Panc1 (cell line): ENCODE results near the gene UGT1A9. TPM values are rescaled to one million over a fixed set of nuclear protein-coding genes. Genes with fewer than 3 reads are reported as not detected.
"Not testable (repeated sequence)": the region's sequence is repeated elsewhere in the genome, so short reads cannot be mapped to it uniquely, and the experiment has no call there.

Experiments
- ATAC-seq: fragments of 200-7000 bp; cut with Tn5 transposase; 2 replicates; pipeline ENCODE4 v1.9.1; 2020; ENCODE audit warnings: mild to moderate bottlenecking, moderate library complexity
- BruUV-seq: library from RNA; stranded (reverse); fragments of 400-500 nt; replicated peaks from 2 replicates; lab custom pipeline; 2021; lab: Mats Ljungman, UMichigan
- CTCF ChIA-PET: fragments of 300-600 bp; sonication (Branson Sonifier 250); formaldehyde crosslinking; loops from one replicate; lab custom pipeline; 2022; ENCODE audit warnings: antibody characterized with exemption; lab: Charles Lee
- POLR2A ChIA-PET: fragments of 300-600 bp; sonication (Branson Sonifier 250); formaldehyde crosslinking; loops from one replicate; lab custom pipeline; 2022; ENCODE audit warnings: antibody characterized with exemption; lab: Charles Lee
- DNase-seq: peaks from one replicate; pipeline ENCODE4 v3.0.0-alpha.2; 2010; ENCODE audit warnings: low read depth, low spot score
- H3K27ac ChIP-seq: 2 replicates; pipeline ENCODE4 v1.5.1; 2011; ENCODE audit warnings: mild to moderate bottlenecking, low read length, inconsistent platforms
- H3K27me3 ChIP-seq: fragments of 200-500 bp; sonication (Bioruptor generic); 2 replicates; pipeline ENCODE4 v1.6.0; 2014; ENCODE audit warnings: low read length, inconsistent platforms; ENCODE audit not compliant: control insufficient read depth, insufficient read depth
- H3K36me3 ChIP-seq: fragments of 200-500 bp; sonication (Bioruptor generic); 2 replicates; pipeline ENCODE4 v1.5.1; 2014; ENCODE audit warnings: inconsistent platforms, mild to moderate bottlenecking, low read length, moderate library complexity; ENCODE audit not compliant: control insufficient read depth, insufficient read depth
- H3K4me1 ChIP-seq: 2 replicates; pipeline ENCODE4 v1.5.1; 2011; ENCODE audit warnings: inconsistent platforms, mild to moderate bottlenecking, low read length, moderate library complexity; ENCODE audit not compliant: control insufficient read depth, insufficient read depth
- H3K4me3 ChIP-seq, 2 experiments: 2 replicates each; pipeline ENCODE4 v1.5.1; 2011 to 2012; ENCODE audit warnings: low read depth in 2 of 2, low read length in 2 of 2, mild to moderate bottlenecking in 2 of 2, inconsistent platforms in 1 of 2, moderate library complexity in 1 of 2
- H3K9me3 ChIP-seq: fragments of 200-500 bp; sonication (Bioruptor generic); 2 replicates; pipeline ENCODE4 v1.5.1; 2014; ENCODE audit warnings: low read depth, mild to moderate bottlenecking, inconsistent platforms, low read length, moderate library complexity; ENCODE audit not compliant: control insufficient read depth, insufficient read depth
- CTCF ChIP-seq: fragments of 450-650 bp; IDR thresholded peaks from 2 replicates; pipeline ENCODE4 v1.5.1; 2017; ENCODE audit warnings: mild to moderate bottlenecking
- POLR2AphosphoS5 ChIP-seq: IDR thresholded peaks from 2 replicates; pipeline ENCODE4 v1.6.1; 2012; ENCODE audit warnings: mild to moderate bottlenecking, low read depth, low read length, moderate library complexity
- REST ChIP-seq, 2 experiments: IDR thresholded peaks; 2 replicates each; pipeline ENCODE4 v1.6.1; 2011 to 2012; ENCODE audit warnings: low read depth in 2 of 2, control low read depth in 1 of 2, low read length in 1 of 2, mild to moderate bottlenecking in 1 of 2, moderate library complexity in 1 of 2; ENCODE audit not compliant: insufficient read depth in 1 of 2
- SIN3A ChIP-seq: IDR thresholded peaks from 2 replicates; pipeline ENCODE4 v1.6.1; 2012; ENCODE audit warnings: low read depth, mild to moderate bottlenecking, low read length, moderate library complexity, borderline replicate concordance; ENCODE audit not compliant: insufficient read depth
- TCF7L2 ChIP-seq: IDR thresholded peaks from 2 replicates; pipeline ENCODE4 v1.6.1; 2011; ENCODE audit warnings: mild to moderate bottlenecking, low read depth, low read length, inconsistent platforms
- in situ Hi-C: cut with HindIII; loops from 2 replicates; pipeline ENCODE4 v1.10.0; 2016; ENCODE audit warnings: low sequenced_read_pairs, low pct_unique_long_range_greater_than_20kb
- intact Hi-C: fragments of 100-400 bp; cut with micrococcal nuclease; formaldehyde crosslinking; loops from one replicate; pipeline ENCODE4 v1.10.0; 2022; ENCODE audit not compliant: unreplicated experiment
- total RNA-seq: library from RNA; stranded (reverse); gene quantifications from one replicate; pipeline ENCODE4 v1.2.1, GENCODE V29; 2021; ENCODE audit not compliant: unreplicated experiment

Gene UGT1A9
- total RNA-seq, 1 experiment from 2014 or later, result not detected

GRCh38 chr2:233655943-233656342 is 15.8 kb upstream of the UGT1A9 start:
- DNase-seq, H3K4me1 ChIP-seq, H3K4me3 ChIP-seq, H3K27ac ChIP-seq, intact Hi-C loops, BruUV-seq, in situ Hi-C loops, CTCF ChIA-PET, POLR2A ChIA-PET, ATAC-seq, H3K27me3 ChIP-seq, H3K9me3 ChIP-seq, H3K36me3 ChIP-seq: not testable (repeated sequence)

- no peak for DNase-seq
- POLR2A ChIA-PET, result no interaction called here
- Histone ChIP-seq H3K27me3 (peaks cover 4% of the 10 kb centered on the region), H3K4me1 (no peaks in the 10 kb centered on the region), H3K4me3 (no peak overlapping the region), H3K36me3 (no peaks in the 10 kb centered on the region), H3K9me3 (no peaks in the 10 kb centered on the region), H3K27ac (no peak overlapping the region)
- in situ Hi-C loops, result no loop called here
- intact Hi-C loops, result no loop called here
- no peak for ATAC-seq
- CTCF ChIA-PET, result no interaction called here
- BruUV-seq, result no TSS peak
- TF ChIP-seq SIN3A, result no peak
- no peak for TF ChIP-seq TCF7L2
- no peak for TF ChIP-seq POLR2AphosphoS5
- TF ChIP-seq REST (IDR thresholded peaks at IDR 0.05; ENCODE audit: insufficient read depth in 1 of 2, low read depth in 2 of 2, low read length in 1 of 2), result no peak
- TF ChIP-seq CTCF, result no peak
Measured at GRCh38 chr2:233656443-233656842, 15.3 kb upstream of the UGT1A9 start.

- BruUV-seq, result no TSS peak
- ATAC-seq (no peak), DNase-seq (no peak)
- TF ChIP-seq POLR2AphosphoS5, result no peak
- in situ Hi-C loops (no loop called here), intact Hi-C loops (no loop called here)
- ChIA-PET CTCF (no interaction called here), POLR2A (no interaction called here)
- H3K4me1 ChIP-seq, result no peaks in the 10 kb centered on the region
- H3K9me3 ChIP-seq, result no peaks in the 10 kb centered on the region
- H3K36me3 ChIP-seq, result no peaks in the 10 kb centered on the region
- H3K27ac ChIP-seq, result no peak overlapping the region
- H3K4me3 ChIP-seq, result no peak overlapping the region
- peaks cover 6% of the 10 kb centered on the region for H3K27me3 ChIP-seq
Measured at GRCh38 chr2:233658610-233659009, 13.1 kb upstream of the UGT1A9 start.
